SJCRH30 (cell line): Measurements from ENCODE around the gene UPF2. TPM values are rescaled to one million over a fixed set of nuclear protein-coding genes. Genes with fewer than 3 reads are reported as not detected.
A peak's percentile ranks its signal among the peaks of the same experiment; 100 is the strongest.
"Not testable (repeated sequence)": the region's sequence is repeated elsewhere in the genome, so short reads cannot be mapped to it uniquely, and the experiment has no call there.

Experiments
- DNase-seq, 2 experiments: peaks; one replicate each; pipeline ENCODE4 v3.0.0-alpha.2; 2015 to 2020
- H3K27ac ChIP-seq: fragments of 250-450 bp; sonication (Bioruptor Pico); 2 replicates; pipeline ENCODE4 v1.5.1; 2020; ENCODE audit warnings: mild to moderate bottlenecking, moderate library complexity
- H3K27me3 ChIP-seq: fragments of 250-450 bp; sonication (Bioruptor Pico); 2 replicates; pipeline ENCODE4 v1.5.1; 2020; ENCODE audit warnings: mild to moderate bottlenecking, moderate library complexity
- H3K36me3 ChIP-seq: fragments of 250-450 bp; sonication (Bioruptor Pico); 2 replicates; pipeline ENCODE4 v1.5.1; 2020; ENCODE audit warnings: mild to moderate bottlenecking, moderate library complexity
- H3K4me1 ChIP-seq: fragments of 250-450 bp; sonication (Bioruptor Pico); 2 replicates; pipeline ENCODE4 v1.5.1; 2020; ENCODE audit warnings: mild to moderate bottlenecking, moderate library complexity
- H3K4me3 ChIP-seq: fragments of 250-450 bp; sonication (Bioruptor Pico); 2 replicates; pipeline ENCODE4 v1.5.1; 2020; ENCODE audit warnings: mild to moderate bottlenecking, moderate library complexity
- H3K9me3 ChIP-seq: fragments of 250-450 bp; sonication (Bioruptor Pico); replicated peaks from 2 replicates; pipeline ENCODE4 v1.5.1; 2020; ENCODE audit warnings: mild to moderate bottlenecking, moderate library complexity
- total RNA-seq: library from RNA; depleted of rRNA; stranded (reverse); fragments of >200 nt; shearing (Covaris generic); gene quantifications from 2 replicates; pipeline ENCODE4 v1.2.3, GENCODE V29; 2014

Gene UPF2
- total RNA-seq, 1 experiment from 2014 or later = 22.9 TPM

DNA sequence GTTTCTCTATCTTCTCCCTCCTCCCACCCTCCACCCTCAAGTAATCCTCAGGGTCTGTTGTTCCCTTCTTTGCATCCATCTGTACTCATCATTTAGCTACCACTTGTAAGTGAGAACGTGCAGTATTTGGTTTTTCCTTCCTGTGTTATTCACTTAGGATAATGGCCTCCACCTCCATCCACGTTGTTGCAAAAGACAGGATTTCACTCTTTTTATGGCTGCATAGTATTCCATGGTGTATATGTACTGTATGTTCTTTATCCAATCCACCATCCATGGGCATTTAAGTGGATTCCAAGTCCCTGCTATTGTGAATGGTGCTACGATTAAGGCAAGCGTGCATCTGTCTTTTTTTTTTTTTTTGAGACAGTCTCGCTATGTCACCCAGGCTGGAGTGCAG, 147.0 kb downstream of the UPF2 start:
- H3K36me3 ChIP-seq = no peaks in the 10 kb centered on the region

DNA sequence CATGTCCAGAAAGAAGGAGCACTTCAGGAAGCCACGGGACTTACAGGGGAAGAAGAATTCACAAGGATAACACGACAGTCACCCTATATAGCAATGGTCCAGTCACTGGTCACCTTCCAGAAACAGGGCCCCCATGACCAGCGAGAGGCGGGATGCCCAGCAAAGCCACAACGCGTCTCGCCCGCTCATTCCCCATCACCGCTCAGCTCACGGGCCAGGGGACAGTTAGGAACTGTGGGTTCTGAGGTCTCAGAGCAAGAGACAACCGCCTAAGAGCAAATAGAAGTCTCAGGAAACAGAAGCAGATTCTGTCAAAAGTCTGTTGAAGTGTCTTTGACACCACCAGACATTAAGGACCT, 147.5 kb downstream of the UPF2 start:
- DNase-seq = no peak
- Histone ChIP-seq H3K4me1 (peaks cover 32% of the 10 kb centered on the region), H3K9me3 (no peaks in the 10 kb centered on the region), H3K27me3 (no peaks in the 10 kb centered on the region), H3K4me3 (no peak overlapping the region), H3K27ac (no peak overlapping the region), H3K36me3 (no peaks in the 10 kb centered on the region)

More for the DNA sequence above, 147.0 kb downstream of the UPF2 start:
- DNase-seq = no peak
- Histone ChIP-seq H3K27ac (no peak overlapping the region), H3K4me3 (no peak overlapping the region), H3K27me3 (no peaks in the 10 kb centered on the region), H3K9me3 (no peaks in the 10 kb centered on the region), H3K4me1 (peaks cover 32% of the 10 kb centered on the region)

DNA sequence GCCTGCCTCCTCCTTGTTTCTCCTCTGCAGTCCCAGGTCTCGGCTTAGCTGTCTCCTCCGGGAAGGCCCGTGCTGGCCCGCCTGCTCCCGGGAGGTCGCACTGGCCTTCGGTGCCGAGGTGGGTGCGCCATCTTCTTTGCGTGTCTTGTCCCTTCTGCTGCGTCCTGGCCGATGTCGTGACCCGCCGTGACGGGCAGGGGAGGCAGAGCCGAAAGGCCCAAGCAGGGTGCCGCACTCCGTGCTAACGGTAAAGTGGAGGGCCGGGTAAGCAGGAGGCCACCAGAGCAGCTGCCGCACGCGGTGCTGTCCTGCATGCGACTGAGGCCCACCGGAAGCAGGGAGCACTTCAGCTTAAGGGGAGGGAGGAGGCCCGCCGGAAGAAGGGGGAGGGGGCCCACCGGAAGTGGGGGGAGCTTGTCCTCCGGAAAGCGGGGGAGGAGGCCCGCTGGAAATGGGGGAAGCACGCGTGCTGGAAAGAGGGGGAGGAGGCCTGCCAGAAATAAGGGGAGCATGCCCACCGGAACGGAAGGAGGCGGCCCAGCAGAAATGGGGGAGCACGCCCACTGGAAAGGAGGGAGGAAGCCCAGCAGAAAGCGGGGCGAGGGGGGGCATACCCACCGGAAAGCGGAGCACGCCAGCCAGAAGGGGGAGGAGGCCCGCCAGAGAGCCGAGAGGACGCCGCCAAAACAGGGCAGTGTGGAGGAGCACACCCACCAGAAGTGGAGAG, 148.1 kb downstream of the UPF2 start:
- peaks cover 31% of the 10 kb centered on the region for H3K4me1 ChIP-seq
- no peak overlapping the region for H3K4me3 ChIP-seq
- no peaks in the 10 kb centered on the region for H3K27me3 ChIP-seq
- no peaks in the 10 kb centered on the region for H3K36me3 ChIP-seq
- no peak for DNase-seq
- H3K9me3 ChIP-seq = no peaks in the 10 kb centered on the region
- no peak overlapping the region for H3K27ac ChIP-seq

DNA sequence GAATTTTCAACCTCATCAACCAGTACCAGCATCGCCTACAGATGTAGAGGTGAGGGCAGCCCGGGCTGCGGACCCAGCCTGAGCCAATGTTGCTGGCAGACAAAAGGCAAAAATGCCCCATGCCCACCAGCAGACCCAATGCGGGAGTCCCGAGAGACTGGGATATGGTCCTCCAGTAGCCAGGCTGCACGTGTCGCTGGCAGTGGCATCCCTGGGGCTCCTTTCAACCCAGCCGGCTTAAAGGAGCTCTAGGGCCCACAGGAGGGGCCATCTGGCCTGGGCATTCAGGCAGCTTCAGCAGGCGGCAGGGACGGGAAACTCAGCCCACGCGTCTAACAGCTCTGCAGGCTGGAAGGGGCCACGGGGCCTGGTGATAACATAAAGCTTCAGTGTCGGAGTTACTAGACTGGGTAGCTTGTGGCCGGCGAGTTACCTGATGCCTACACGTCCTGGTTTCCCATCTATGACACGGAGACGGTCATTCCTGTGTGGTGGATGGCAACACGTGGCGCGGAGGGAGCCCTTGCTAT, 148.8 kb downstream of the UPF2 start:
- no peak overlapping the region for H3K27ac ChIP-seq
- DNase-seq = no peak
- H3K9me3 ChIP-seq = no peaks in the 10 kb centered on the region
- H3K27me3 ChIP-seq = no peaks in the 10 kb centered on the region
- H3K4me3 ChIP-seq = no peak overlapping the region
- H3K36me3 ChIP-seq = no peaks in the 10 kb centered on the region
- H3K4me1 ChIP-seq = peaks cover 23% of the 10 kb centered on the region

DNA sequence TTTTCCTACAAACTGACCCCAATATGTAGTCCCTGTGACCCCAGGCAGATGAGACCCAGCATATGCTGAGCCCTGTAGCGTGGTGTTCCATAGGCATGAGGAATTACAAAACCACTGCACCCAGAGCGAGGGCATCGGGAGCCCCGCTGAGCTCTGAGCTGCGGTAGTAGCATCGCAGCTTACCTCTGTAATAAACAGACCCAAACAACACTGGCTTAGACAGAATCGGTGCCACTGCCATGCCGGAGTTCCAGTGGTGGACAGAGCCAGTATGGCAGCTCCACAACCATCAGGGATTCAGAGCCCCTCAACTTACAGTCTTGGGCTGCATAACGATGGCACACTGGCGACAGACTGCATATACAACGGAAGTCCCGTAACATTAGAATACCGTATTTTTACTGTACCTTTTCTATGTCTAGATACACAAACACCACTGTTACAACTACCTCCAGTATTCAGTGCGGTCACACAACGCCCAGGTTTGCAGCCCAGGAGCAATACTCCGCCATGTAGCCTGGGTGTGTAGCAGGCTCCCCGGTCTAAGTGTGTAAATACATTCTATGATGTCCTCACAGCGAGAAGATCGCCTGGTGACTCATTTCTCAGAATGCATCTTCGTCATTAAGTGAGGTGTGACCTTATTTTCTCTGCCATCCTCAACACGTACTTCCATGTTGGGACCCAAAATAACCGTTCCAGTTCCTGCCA, 150.7 kb downstream of the UPF2 start:
- peaks cover 15% of the 10 kb centered on the region for H3K4me1 ChIP-seq
- no peak overlapping the region for H3K27ac ChIP-seq
- no peak overlapping the region for H3K4me3 ChIP-seq
- no peaks in the 10 kb centered on the region for H3K36me3 ChIP-seq
- no peak for DNase-seq
- no peaks in the 10 kb centered on the region for H3K9me3 ChIP-seq
- H3K27me3 ChIP-seq = no peaks in the 10 kb centered on the region

DNA sequence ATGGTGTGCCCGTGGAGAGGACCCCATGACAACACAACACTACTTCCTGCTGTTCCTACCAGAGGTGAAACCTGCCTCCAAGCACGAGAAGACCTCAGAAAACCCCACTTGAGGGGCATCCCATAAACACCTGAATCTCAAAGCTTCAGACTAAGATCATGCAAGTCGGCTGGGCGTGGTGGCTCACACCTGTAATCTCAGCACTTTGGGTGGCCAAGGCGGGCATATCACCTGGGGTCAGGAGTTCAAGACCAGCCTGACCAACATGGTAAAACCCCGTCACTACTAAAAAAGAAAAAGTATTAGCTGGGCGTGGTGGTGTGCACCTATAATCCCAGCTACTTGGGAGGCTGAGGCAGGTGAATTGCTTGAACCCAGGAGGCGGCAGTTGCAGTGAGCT, 153.3 kb downstream of the UPF2 start:
- H3K27me3 ChIP-seq, H3K9me3 ChIP-seq, DNase-seq, H3K27ac ChIP-seq, H3K36me3 ChIP-seq, H3K4me3 ChIP-seq: not testable (repeated sequence)
- H3K4me1 ChIP-seq = peaks cover 16% of the 10 kb centered on the region

DNA sequence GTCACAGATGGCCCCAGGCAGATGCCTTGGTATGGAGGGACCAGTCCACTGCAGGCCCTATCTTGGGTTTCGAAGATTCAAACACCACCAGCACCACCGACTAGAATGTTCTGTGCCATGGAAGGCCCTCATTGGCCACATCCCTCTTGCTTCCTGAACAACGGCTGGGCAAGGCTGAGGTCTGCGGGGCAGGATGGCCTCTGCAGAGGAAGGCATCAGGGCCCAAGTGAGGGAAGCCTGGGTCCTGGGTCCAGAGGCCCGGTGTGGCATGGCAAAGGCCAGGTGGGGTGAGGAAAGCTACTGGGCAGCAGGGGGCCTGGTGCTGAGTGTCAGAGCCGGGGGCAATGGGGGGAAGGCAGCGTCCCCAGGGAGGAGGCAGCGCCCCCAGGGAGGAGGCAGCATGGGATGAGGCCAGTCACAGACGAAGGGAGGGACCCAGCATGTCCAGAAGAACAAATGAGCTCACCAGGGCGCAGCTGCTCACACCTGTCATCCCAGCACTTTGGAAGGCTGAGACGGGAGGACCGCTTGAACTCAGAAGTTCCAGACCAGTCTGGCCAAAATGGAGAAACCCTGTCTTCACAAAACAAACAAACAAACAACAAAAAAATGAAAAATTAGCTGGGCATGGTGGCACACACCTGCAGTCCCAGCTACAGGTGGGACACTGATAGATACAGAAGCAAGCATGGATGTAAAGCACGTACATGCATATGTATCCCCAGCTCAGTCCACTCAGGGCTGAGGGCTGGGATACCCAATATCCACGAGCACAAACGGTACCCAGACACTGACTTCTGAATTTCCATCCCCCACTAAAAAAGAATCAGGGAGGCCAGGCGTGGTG, 155.0 kb downstream of the UPF2 start:
- Histone ChIP-seq H3K4me3 (no peak overlapping the region), H3K27ac (peak overlapping the region; percentile 55), H3K4me1 (peaks cover 16% of the 10 kb centered on the region), H3K36me3 (no peaks in the 10 kb centered on the region), H3K9me3 (no peaks in the 10 kb centered on the region), H3K27me3 (no peaks in the 10 kb centered on the region)
- DNase-seq = peak; percentile 80 to 84

DNA sequence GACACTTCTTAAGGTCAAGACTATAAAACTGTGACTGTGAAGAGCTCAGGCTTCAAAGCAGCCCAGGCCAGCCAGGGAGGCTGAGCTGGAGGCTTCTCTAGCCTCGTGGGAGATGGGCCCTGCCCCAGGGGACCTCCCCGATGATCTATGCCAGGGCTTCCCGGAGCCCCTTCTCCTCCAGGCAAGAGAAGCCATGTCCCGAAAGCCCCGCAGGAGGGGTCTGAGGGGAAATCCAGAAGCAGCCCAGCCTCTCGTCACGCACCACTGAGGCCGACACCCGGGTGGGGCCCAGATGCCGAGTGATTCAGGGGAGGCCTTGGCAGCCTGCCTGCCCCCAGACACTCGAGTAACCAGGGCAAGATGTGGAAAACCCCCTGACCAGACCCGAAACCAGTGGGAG, 155.8 kb downstream of the UPF2 start:
- H3K4me3 ChIP-seq = no peak overlapping the region
- no peaks in the 10 kb centered on the region for H3K36me3 ChIP-seq
- H3K4me1 ChIP-seq = peaks cover 16% of the 10 kb centered on the region
- no peaks in the 10 kb centered on the region for H3K27me3 ChIP-seq
- H3K27ac ChIP-seq = peak overlapping the region; percentile 55
- no peaks in the 10 kb centered on the region for H3K9me3 ChIP-seq
- no peak for DNase-seq

DNA sequence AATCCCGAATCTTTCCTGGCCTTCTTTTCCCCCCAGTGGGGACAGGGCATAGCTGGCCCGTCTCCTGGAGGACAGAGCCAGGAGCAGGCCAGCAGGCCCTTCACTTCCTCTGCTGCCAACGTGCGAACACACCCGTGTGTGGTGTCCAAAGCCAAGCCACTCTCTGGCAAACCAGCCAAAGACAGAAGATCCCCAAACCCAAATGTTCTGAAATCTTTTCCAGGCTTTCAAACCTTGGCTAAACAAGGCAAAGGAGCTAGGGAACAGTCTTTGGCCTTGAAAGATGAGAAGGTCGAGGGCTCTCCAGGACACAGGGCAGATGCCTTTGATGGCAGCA, 156.5 kb downstream of the UPF2 start:
- no peaks in the 10 kb centered on the region for H3K27me3 ChIP-seq
- H3K27ac ChIP-seq = no peak overlapping the region
- H3K4me3 ChIP-seq = no peak overlapping the region
- H3K9me3 ChIP-seq = no peaks in the 10 kb centered on the region
- no peaks in the 10 kb centered on the region for H3K36me3 ChIP-seq
- no peak for DNase-seq
- H3K4me1 ChIP-seq = peaks cover 16% of the 10 kb centered on the region

DNA sequence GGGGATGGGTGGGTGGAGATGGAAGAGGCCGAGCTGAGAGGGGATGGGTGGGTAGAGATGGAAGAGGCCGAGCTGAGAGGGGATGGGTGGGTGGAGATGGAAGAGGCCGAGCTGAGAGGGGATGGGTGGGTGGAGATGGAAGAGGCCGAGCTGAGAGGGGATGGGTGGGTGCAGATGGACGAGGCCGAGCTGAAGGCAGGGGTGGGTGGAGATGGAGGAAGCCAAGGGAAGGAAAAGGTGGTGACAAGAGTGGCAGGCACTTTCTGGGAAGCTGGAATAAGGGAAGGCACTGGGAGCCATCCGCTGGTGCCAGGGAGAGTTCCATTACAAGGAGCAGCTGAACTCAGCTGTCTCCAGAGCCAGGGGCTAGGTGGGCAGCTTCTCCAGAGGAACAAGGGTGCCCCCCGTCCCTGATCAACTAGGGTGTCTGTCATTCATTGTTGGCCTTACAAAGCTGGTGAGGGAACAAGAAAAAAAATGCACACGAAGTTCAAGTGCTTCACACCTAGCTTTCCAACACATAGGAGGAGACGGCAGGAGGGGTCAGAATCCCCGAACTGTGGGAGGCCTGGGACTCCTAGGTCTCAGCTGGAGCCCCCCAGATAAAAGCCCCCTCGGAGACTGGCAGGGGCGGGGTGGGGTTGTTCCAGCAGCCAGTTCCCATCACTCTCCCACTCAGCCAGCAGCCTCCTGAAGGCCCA, 157.0 kb downstream of the UPF2 start:
- Histone ChIP-seq H3K9me3 (no peaks in the 10 kb centered on the region), H3K27ac (no peak overlapping the region), H3K27me3 (no peaks in the 10 kb centered on the region), H3K4me1 (peaks cover 16% of the 10 kb centered on the region), H3K36me3 (no peaks in the 10 kb centered on the region), H3K4me3 (no peak overlapping the region)
- no peak for DNase-seq

DNA sequence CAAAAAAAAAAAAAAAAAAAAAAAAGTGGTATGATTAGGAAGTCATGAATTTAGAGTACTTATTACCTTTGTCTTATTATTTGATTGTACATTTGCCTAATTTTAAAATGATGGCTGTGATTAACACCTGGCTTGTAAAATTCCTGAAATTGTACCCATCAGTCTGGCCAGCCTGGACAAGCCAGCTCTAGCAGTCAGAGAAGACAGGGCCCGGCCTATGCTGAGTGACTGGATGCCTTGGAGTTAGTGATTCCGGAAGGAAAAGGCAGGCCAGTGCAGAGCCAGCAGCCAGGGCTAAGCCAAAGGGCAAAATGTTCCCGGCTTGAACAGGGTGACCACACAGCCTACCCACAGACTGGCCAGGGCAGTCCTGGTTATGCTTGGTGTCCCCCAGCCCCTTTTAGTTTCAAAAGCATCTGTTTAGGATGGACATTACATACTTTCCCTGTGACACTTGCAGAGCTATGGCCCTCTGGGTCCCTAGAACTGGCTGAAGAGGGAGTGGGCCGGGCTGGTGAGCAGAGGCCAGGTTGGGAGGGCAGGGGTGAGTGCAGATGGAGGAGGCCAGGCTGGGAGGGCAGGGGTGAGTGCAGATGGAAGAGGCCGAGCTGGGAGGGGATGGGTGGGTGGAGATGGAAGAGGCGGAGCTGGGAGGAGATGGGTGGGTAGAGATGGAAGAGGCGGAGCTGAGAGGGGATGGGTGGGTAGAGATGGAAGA, 157.7 kb downstream of the UPF2 start:
- Histone ChIP-seq H3K4me1 (peaks cover 16% of the 10 kb centered on the region), H3K9me3 (no peaks in the 10 kb centered on the region), H3K27ac (no peak overlapping the region), H3K36me3 (no peaks in the 10 kb centered on the region), H3K27me3 (no peaks in the 10 kb centered on the region), H3K4me3 (no peak overlapping the region)
- no peak for DNase-seq

DNA sequence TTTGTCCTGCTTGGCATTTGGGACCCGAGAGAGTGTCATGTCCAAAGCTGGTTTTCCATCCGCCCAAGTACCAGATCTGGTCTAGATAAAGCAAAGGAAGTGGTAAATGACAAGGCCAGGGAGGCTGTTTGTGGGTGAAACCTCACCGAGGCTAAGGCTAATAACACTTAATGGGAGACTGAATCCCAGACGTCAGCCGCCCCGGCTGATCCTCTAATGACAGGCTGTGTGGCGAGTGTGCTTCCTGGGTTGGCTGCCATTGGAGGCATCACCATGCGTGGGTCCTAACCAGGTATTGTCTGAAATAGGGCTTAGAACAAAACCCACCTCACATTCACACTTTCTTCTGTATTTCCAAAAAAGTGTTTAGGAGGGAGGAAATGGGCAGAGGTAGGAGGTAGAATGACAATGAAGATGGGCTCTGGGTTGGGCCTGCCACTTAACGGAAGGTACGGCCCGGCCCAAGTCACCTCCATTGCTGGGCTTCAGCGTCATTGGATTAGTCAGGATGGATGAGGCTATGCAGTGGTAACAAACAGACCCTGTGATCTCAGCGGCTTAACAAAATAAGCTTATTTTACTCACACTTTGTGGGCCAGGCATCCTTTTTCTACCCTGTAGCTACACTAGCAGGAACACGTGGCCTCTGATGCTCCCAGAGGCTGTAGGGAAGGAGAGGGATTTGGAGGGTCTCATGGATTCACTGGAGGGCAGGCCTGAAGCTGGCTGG, 159.8 kb downstream of the UPF2 start:
- H3K4me3 ChIP-seq = no peak overlapping the region
- H3K27ac ChIP-seq = no peak overlapping the region
- no peaks in the 10 kb centered on the region for H3K36me3 ChIP-seq
- no peak for DNase-seq
- H3K4me1 ChIP-seq = peaks cover 13% of the 10 kb centered on the region
- no peaks in the 10 kb centered on the region for H3K27me3 ChIP-seq
- H3K9me3 ChIP-seq = no peaks in the 10 kb centered on the region

DNA sequence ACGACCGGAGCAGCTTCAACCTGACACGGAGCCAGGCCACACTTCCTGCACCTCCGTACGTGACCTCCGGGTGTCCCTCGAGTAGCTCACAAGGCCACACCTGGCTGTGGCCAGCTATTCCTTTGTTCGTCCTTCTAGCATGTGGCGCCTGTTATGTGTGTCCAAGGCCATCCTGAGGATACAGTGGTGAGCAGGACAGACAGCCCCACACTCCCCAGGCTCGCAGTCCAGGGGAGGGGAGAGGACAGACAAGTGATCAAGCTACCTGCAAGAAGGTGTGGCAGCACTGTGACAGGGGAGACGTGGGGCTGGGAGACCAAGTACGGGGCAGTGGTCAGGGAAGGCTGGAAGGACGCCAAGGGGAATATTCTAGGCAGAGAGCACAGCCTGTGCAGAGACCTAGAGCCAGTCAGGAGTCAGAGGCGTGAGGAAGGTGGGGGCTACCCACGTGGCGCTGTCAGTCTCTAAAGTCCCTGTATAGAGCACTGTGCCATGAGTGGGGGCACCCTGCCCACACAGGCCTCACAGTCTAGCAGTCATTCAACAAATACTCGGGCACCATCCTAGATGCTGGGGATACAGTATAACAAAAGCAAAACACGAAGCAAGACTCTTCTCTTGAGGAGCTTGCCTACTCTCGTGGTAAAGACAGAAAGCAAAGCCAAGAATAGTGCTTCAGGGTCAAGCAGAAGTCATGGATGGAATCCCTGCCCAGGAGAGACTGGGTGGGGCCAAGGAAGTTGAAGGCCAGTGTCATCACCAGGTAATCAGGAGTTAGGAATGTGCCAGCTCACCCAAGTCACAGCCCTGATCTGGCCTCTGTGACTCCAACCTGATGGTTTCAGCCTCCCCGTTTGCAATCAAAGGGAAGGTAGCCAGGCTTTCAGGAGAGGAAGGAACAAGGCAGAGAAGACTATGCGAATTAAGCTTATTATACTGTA, 160.9 kb downstream of the UPF2 start:
- no peaks in the 10 kb centered on the region for H3K36me3 ChIP-seq
- no peak overlapping the region for H3K4me3 ChIP-seq
- peaks cover 6% of the 10 kb centered on the region for H3K4me1 ChIP-seq
- H3K27me3 ChIP-seq = no peaks in the 10 kb centered on the region
- no peak overlapping the region for H3K27ac ChIP-seq
- DNase-seq = no peak
- no peaks in the 10 kb centered on the region for H3K9me3 ChIP-seq
